GM12878 (cell line): ENCODE data around the gene CCDC178. TPM values are rescaled to one million over a fixed set of nuclear protein-coding genes. Genes with fewer than 3 reads are reported as not detected.

Experiments
- ATAC-seq: fragments of 200-7000 bp; cut with Tn5 transposase; 3 replicates; pipeline ENCODE4 v1.9.1; 2020; ENCODE audit warnings: mild to moderate bottlenecking, moderate library complexity
- BruUV-seq: library from RNA; stranded (reverse); fragments of 400-500 nt; replicated peaks from 2 replicates; lab custom pipeline; 2021; lab: Mats Ljungman, UMichigan
- CTCF ChIA-PET: fragments of 300-600 bp; sonication (Branson Sonifier 250); formaldehyde crosslinking; extraction: SDS; loops from one replicate; lab custom pipeline; 2021; ENCODE audit warnings: inconsistent platforms; lab: Yijun Ruan, JAX
- POLR2A ChIA-PET: fragments of 350-600 bp; formaldehyde crosslinking; extraction: SDS; loops from one replicate; lab custom pipeline; 2021; ENCODE audit warnings: inconsistent platforms; lab: Charles Lee
- RAD21 ChIA-PET: fragments of 300-600 bp; sonication (Branson Sonifier 250); formaldehyde crosslinking; loops from one replicate; lab custom pipeline; 2023; ENCODE audit warnings: antibody characterized with exemption; ENCODE audit not compliant: unreplicated experiment; lab: Charles Lee
- SMC1A ChIA-PET: fragments of 300-600 bp; sonication (Branson Sonifier 250); formaldehyde crosslinking; loops from one replicate; lab custom pipeline; 2023; ENCODE audit not compliant: unreplicated experiment, uncharacterized antibody; lab: Charles Lee
- DNase-seq: peaks from one replicate; pipeline ENCODE4 v3.0.0-alpha.2; 2011; ENCODE audit warnings: low read depth, low spot score
- FAIRE-seq: peaks from 3 replicates; lab custom pipeline; 2011; peaks lifted over from hg19 to GRCh38; lab: Jason Lieb, UNC
- H2AFZ ChIP-seq: 2 replicates; pipeline ENCODE4 v1.6.0; 2011; ENCODE audit warnings: low read depth, low read length, control low read depth; ENCODE audit not compliant: control insufficient read depth
- H3K27ac ChIP-seq: 2 replicates; pipeline ENCODE4 v1.5.1; 2011; ENCODE audit warnings: control low read depth; ENCODE audit not compliant: control insufficient read depth, insufficient read depth
- H3K27me3 ChIP-seq, 2 experiments: replicated peaks in 1 of 2; 2 replicates each; pipeline versions ENCODE4 v1.6.0 to v1.6.1; 2011; ENCODE audit warnings: low read length in 1 of 2; ENCODE audit not compliant: control insufficient read depth in 2 of 2, insufficient read depth in 2 of 2
- H3K36me3 ChIP-seq, 2 experiments: 2 replicates each; pipeline ENCODE4 v1.5.1; 2011; ENCODE audit warnings: low read length in 1 of 2; ENCODE audit not compliant: control insufficient read depth in 2 of 2, insufficient read depth in 2 of 2
- H3K4me1 ChIP-seq: 2 replicates; pipeline ENCODE4 v1.6.1; 2011; ENCODE audit warnings: mild to moderate bottlenecking, low read length, moderate library complexity, mixed read lengths; ENCODE audit not compliant: control insufficient read depth, insufficient read depth
- H3K4me2 ChIP-seq: 2 replicates; pipeline ENCODE4 v1.6.0; 2011; ENCODE audit warnings: control low read depth; ENCODE audit not compliant: control insufficient read depth, insufficient read depth
- H3K4me3 ChIP-seq: fragments of 200-600 bp; sonication (generic); 2 replicates; pipeline ENCODE4 v1.5.1; 2016
- H3K79me2 ChIP-seq: 2 replicates; pipeline ENCODE4 v1.6.0; 2011; ENCODE audit warnings: low read length; ENCODE audit not compliant: control insufficient read depth, insufficient read depth
- H3K9ac ChIP-seq: 2 replicates; pipeline ENCODE4 v1.8.0; 2011; ENCODE audit warnings: low read length, control low read depth, mixed read lengths; ENCODE audit not compliant: control insufficient read depth, insufficient read depth
- H3K9me3 ChIP-seq: replicated peaks from 3 replicates; pipeline ENCODE4 v1.5.1; 2011; ENCODE audit warnings: mild to moderate bottlenecking, low read length; ENCODE audit not compliant: control insufficient read depth, insufficient read depth
- H4K20me1 ChIP-seq: 2 replicates; pipeline ENCODE4 v1.6.0; 2011; ENCODE audit not compliant: control insufficient read depth, insufficient read depth
- CBX3 ChIP-seq: fragments of 200-600 bp; sonication (generic); IDR thresholded peaks from 2 replicates; pipeline ENCODE4 v1.6.1; 2016; ENCODE audit warnings: low read depth, borderline replicate concordance
- FOS ChIP-seq: IDR thresholded peaks from 3 replicates; pipeline ENCODE4 v1.6.1; 2011; ENCODE audit warnings: borderline replicate concordance; ENCODE audit not compliant: insufficient read length; ENCODE audit errors: extremely low read depth
- MEF2B ChIP-seq: fragments of 450-650 bp; IDR thresholded peaks from 2 replicates; pipeline ENCODE4 v1.6.1; 2018; ENCODE audit warnings: mild to moderate bottlenecking, moderate library complexity; ENCODE audit not compliant: partially characterized antibody, poor library complexity, severe bottlenecking
- NR2F1 ChIP-seq: fragments of 450-650 bp; conservative IDR thresholded peaks from 2 replicates; pipeline ENCODE4 v1.6.1; 2017; ENCODE audit warnings: mild to moderate bottlenecking
- RELB ChIP-seq: fragments of 450-650 bp; IDR thresholded peaks from 2 replicates; pipeline ENCODE4 v1.6.1; 2017; ENCODE audit warnings: low read depth, mild to moderate bottlenecking, moderate library complexity
- TARDBP ChIP-seq: IDR thresholded peaks from 2 replicates; pipeline ENCODE4 v1.6.1; 2016; ENCODE audit warnings: borderline replicate concordance
- ZBTB11 ChIP-seq: fragments of 450-650 bp; formaldehyde crosslinking; IDR thresholded peaks from 2 replicates; pipeline ENCODE4 v1.5.0; 2022; ENCODE audit warnings: mild to moderate bottlenecking, missing genetic modification characterization
- WGBS: methylation state at CpG from one replicate; pipeline ENCODE4 v1.1.6; 2016; ENCODE audit warnings: low lambda C conversion rate; ENCODE audit not compliant: insufficient replicate concordance, insufficient coverage; ENCODE audit errors: missing lambda C conversion rate; 5-methylcytosine and 5-hydroxymethylcytosine counted together
- in situ Hi-C: fragments of 300-500 bp; cut with MboI; formaldehyde crosslinking; loops from 9 replicates; pipeline ENCODE4 v1.14.3; 2018; ENCODE audit warnings: mixed read lengths
- intact Hi-C: fragments of 100-400 bp; cut with micrococcal nuclease; formaldehyde crosslinking; loops from one replicate; pipeline ENCODE4 v1.14.2; 2022; ENCODE audit not compliant: unreplicated experiment
- polyA plus RNA-seq, 11 experiments: library from polyadenylated mRNA; depleted of rRNA in 4 of 11; unstranded in 6 of 11; stranded (reverse) in 5 of 11; fragments of >200 nt; fragmentation: Nextera tagmentation in 4 of 11; fragmentation: Illumina TruSeq in 1 of 11; extraction: Ambion mirVana in 4 of 11; extraction: Trizol in 1 of 11; gene quantifications; 1 replicate in 1 of 11; 2 replicates in 10 of 11; pipeline versions ENCODE4 v1.2.1 to v1.2.3, GENCODE V29; 2011 to 2016; ENCODE audit warnings: inconsistent platforms in 2 of 11, missing spikeins in 2 of 11, low read depth in 1 of 11
- total RNA-seq, 4 experiments: library from RNA; depleted of rRNA in 3 of 4; stranded (reverse); fragments of >200 nt in 3 of 4; fragmentation: Illumina TruSeq in 1 of 4; extraction: Trizol in 1 of 4; gene quantifications; 2 replicates each; pipeline versions ENCODE4 v1.2.1 to v1.2.3, GENCODE V29; 2013 to 2021
- TF ChIP-seq, protein P1 (sequence below): IDR thresholded peaks from 2 replicates; pipeline ENCODE4 v1.6.1; 2012; ENCODE audit warnings: low read depth, low read length, improper control_type of control experiment
- TF ChIP-seq, protein P2 (sequence below): fragments of 450-650 bp; IDR thresholded peaks from 2 replicates; pipeline ENCODE4 v1.6.1; 2017; ENCODE audit warnings: antibody characterized with exemption, mild to moderate bottlenecking, moderate library complexity

Gene CCDC178
- total and polyA plus RNA-seq, 10 of the 15 experiments (the other 5 are each of a cell fraction or from before 2014, with no cell fraction given), result 0.04 TPM; not detected in 9

- TF ChIP-seq, protein P1, sequence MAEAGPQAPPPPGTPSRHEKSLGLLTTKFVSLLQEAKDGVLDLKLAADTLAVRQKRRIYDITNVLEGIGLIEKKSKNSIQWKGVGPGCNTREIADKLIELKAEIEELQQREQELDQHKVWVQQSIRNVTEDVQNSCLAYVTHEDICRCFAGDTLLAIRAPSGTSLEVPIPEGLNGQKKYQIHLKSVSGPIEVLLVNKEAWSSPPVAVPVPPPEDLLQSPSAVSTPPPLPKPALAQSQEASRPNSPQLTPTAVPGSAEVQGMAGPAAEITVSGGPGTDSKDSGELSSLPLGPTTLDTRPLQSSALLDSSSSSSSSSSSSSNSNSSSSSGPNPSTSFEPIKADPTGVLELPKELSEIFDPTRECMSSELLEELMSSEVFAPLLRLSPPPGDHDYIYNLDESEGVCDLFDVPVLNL, result no peak
- TF ChIP-seq NR2F1 (peak; percentile 99), TARDBP (no peak)
Measured at GRCh38 chr18:33231474-33232317, 208.8 kb downstream of the CCDC178 start (continued).

DNA sequence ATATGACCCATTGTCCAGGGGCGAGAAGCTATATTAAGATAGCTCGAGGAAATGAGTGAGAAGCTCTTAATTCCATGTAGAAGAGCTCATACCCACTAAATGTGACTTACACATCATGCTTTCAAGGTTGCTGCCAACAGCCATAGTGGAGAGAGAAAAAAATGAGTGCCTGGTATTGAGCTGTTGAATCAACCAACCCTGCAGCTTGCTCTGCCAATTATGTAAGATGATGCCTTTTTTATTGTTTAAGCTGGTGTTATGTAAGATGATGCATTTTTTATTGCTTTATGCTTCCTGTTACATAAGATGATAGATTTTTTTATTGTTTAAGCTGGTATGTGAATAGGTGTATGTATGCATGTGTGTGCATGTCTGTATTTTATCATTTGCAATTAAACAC is 228.2 kb downstream of the CCDC178 start:
- DNase-seq, result no peak
- TF ChIP-seq FOS, result no peak
- TF ChIP-seq NR2F1, result no peak
- TF ChIP-seq CBX3, result no peak
- no peak for TF ChIP-seq RELB
- no peak for TF ChIP-seq ZBTB11 (CRISPR knock-in tag)
- TF ChIP-seq, protein P2, sequence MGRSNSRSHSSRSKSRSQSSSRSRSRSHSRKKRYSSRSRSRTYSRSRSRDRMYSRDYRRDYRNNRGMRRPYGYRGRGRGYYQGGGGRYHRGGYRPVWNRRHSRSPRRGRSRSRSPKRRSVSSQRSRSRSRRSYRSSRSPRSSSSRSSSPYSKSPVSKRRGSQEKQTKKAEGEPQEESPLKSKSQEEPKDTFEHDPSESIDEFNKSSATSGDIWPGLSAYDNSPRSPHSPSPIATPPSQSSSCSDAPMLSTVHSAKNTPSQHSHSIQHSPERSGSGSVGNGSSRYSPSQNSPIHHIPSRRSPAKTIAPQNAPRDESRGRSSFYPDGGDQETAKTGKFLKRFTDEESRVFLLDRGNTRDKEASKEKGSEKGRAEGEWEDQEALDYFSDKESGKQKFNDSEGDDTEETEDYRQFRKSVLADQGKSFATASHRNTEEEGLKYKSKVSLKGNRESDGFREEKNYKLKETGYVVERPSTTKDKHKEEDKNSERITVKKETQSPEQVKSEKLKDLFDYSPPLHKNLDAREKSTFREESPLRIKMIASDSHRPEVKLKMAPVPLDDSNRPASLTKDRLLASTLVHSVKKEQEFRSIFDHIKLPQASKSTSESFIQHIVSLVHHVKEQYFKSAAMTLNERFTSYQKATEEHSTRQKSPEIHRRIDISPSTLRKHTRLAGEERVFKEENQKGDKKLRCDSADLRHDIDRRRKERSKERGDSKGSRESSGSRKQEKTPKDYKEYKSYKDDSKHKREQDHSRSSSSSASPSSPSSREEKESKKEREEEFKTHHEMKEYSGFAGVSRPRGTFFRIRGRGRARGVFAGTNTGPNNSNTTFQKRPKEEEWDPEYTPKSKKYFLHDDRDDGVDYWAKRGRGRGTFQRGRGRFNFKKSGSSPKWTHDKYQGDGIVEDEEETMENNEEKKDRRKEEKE, result no peak
- TF ChIP-seq MEF2B, result no peak

More for the DNA sequence above, 228.2 kb downstream of the CCDC178 start:
- ChIA-PET CTCF (interaction anchor here (1.0 to 3.0 kb wide), 3 partner anchors 9 to 39 kb away, joined by 3 to 19 read pairs (median 4); no protein-coding TSS in a partner anchor), RAD21 (interaction anchor here (1.1 kb wide), 1 partner anchor 20 kb away, joined by 3 read pairs; no protein-coding TSS in a partner anchor), POLR2A (no interaction called here), SMC1A (interaction anchor here (0.5 kb wide), 1 partner anchor 451 kb away, joined by 5 read pairs; no protein-coding TSS in a partner anchor)
- Histone ChIP-seq H2AFZ (no peak overlapping the region), H3K9me3 (no peaks in the 10 kb centered on the region), H3K27ac (no peak overlapping the region), H3K4me3 (no peak overlapping the region), H3K36me3 (no peaks in the 10 kb centered on the region), H4K20me1 (no peaks in the 10 kb centered on the region), H3K79me2 (no peaks in the 10 kb centered on the region), H3K9ac (no peak overlapping the region), H3K4me2 (no peak overlapping the region), H3K27me3 (no peaks in the 10 kb centered on the region), H3K4me1 (no peaks in the 10 kb centered on the region)
- WGBS, result 3% methylated on average over 2 of the region's 2 CpGs
- intact Hi-C loops, result no loop called here
- no peak for FAIRE-seq
- in situ Hi-C loops, result no loop called here
- ATAC-seq, result no peak
- BruUV-seq, result no TSS peak
